HCT116 (cell line): Measurements from ENCODE around the gene CAMK1D. TPM values are rescaled to one million over a fixed set of nuclear protein-coding genes. Genes with fewer than 3 reads are reported as not detected.

Experiments used
- ATAC-seq: fragments of 200-7000 bp; cut with Tn5 transposase; 2 replicates; pipeline ENCODE4 v1.9.1; 2020; ENCODE audit warnings: mild to moderate bottlenecking, moderate library complexity
- BruUV-seq: library from RNA; stranded (reverse); fragments of 400-500 nt; replicated peaks from 2 replicates; lab custom pipeline; 2021; lab: Mats Ljungman, UMichigan
- CTCF ChIA-PET: fragments of 300-600 bp; sonication (Branson Sonifier 250); formaldehyde crosslinking; loops from one replicate; lab custom pipeline; 2021; ENCODE audit warnings: antibody characterized with exemption; lab: Charles Lee
- POLR2A ChIA-PET: fragments of 300-600, 350-600 bp; sonication (Branson Sonifier 250); formaldehyde crosslinking; loops from one replicate; lab custom pipeline; 2021; ENCODE audit warnings: antibody characterized with exemption; lab: Charles Lee
- RAD21 ChIA-PET, 2 experiments: fragments of 300-600 bp; sonication (Branson Sonifier 250); formaldehyde crosslinking; loops; one replicate each; lab custom pipeline; 2023; ENCODE audit warnings: low total read pairs in 2 of 2; ENCODE audit not compliant: uncharacterized antibody in 2 of 2, unreplicated experiment in 2 of 2, low non-redundant PET in 1 of 2; lab: Charles Lee
- DNase-seq: peaks from one replicate; pipeline ENCODE4 v3.0.0-alpha.2; 2010; ENCODE audit warnings: low read depth, low spot score
- H2AFZ ChIP-seq: fragments of 200-600 bp; shearing (Covaris generic), sonication (generic); 2 replicates; pipeline ENCODE4 v1.6.1; 2017; ENCODE audit warnings: low read depth, mixed run types, mixed read lengths, antibody characterized with exemption, low read length; ENCODE audit not compliant: poor library complexity, severe bottlenecking
- H3K27ac ChIP-seq: 2 replicates; pipeline ENCODE4 v1.5.1; 2012; ENCODE audit warnings: low read depth, low read length
- H3K27me3 ChIP-seq: fragments of 200-600 bp; sonication (generic); 2 replicates; pipeline ENCODE4 v1.6.1; 2016; ENCODE audit warnings: mixed run types, low read length, mixed read lengths; ENCODE audit not compliant: insufficient read depth
- H3K36me3 ChIP-seq, 2 experiments: fragments of 200-500 bp in 1 of 2; fragments of 200-600 bp in 1 of 2; sonication (Bioruptor generic) in 1 of 2; sonication (generic) in 1 of 2; 2 replicates each; pipeline versions ENCODE4 v1.5.1 to v1.6.1; 2014 to 2016; ENCODE audit warnings: low read length in 2 of 2, inconsistent platforms in 1 of 2, mixed read lengths in 1 of 2, mixed run types in 1 of 2; ENCODE audit not compliant: insufficient read depth in 2 of 2, control insufficient read depth in 1 of 2
- H3K4me1 ChIP-seq, 2 experiments: fragments of 200-600 bp in 1 of 2; sonication (generic) in 1 of 2; 2 replicates each; pipeline versions ENCODE4 v1.5.1 to v1.6.1; 2012 to 2017; ENCODE audit warnings: low read length in 2 of 2, inconsistent platforms in 1 of 2, mild to moderate bottlenecking in 1 of 2, mixed read lengths in 1 of 2, mixed run types in 1 of 2, moderate library complexity in 1 of 2; ENCODE audit not compliant: insufficient read depth in 2 of 2, control insufficient read depth in 1 of 2
- H3K4me2 ChIP-seq: fragments of 200-600 bp; sonication (generic); 2 replicates; pipeline ENCODE4 v1.6.1; 2017; ENCODE audit warnings: mixed run types, low read length, mixed read lengths
- H3K4me3 ChIP-seq, 2 experiments: fragments of 200-600 bp in 1 of 2; sonication (generic) in 1 of 2; replicated peaks in 1 of 2; 2 replicates each; pipeline ENCODE4 v1.5.1; 2011 to 2016; ENCODE audit warnings: low read length in 2 of 2, control low read depth in 1 of 2, low read depth in 1 of 2, mild to moderate bottlenecking in 1 of 2, mixed read lengths in 1 of 2, mixed run types in 1 of 2
- H3K79me2 ChIP-seq: fragments of 200-600 bp; sonication (generic); 2 replicates; pipeline ENCODE4 v1.6.1; 2017; ENCODE audit warnings: mild to moderate bottlenecking, mixed run types, low read length, moderate library complexity, mixed read lengths; ENCODE audit not compliant: insufficient read depth
- H3K9ac ChIP-seq: fragments of 200-600 bp; sonication (generic); 2 replicates; pipeline ENCODE4 v1.6.1; 2016; ENCODE audit warnings: low read length, mixed read lengths
- H3K9me2 ChIP-seq: fragments of 200-600 bp; sonication (generic), shearing (Covaris generic); 2 replicates; pipeline ENCODE4 v1.6.1; 2017; ENCODE audit warnings: mixed run types, mild to moderate bottlenecking, moderate library complexity; ENCODE audit not compliant: insufficient read depth
- H3K9me3 ChIP-seq, 2 experiments: fragments of 200-500 bp in 1 of 2; fragments of 200-600 bp in 1 of 2; sonication (Bioruptor generic) in 1 of 2; sonication (generic) in 1 of 2; 2 replicates each; pipeline ENCODE4 v1.6.1; 2014 to 2017; ENCODE audit warnings: low read length in 2 of 2, mixed read lengths in 2 of 2, inconsistent platforms in 1 of 2, low read depth in 1 of 2, mild to moderate bottlenecking in 1 of 2, mixed run types in 1 of 2, moderate library complexity in 1 of 2; ENCODE audit not compliant: control insufficient read depth in 1 of 2, insufficient read depth in 1 of 2
- H4K20me1 ChIP-seq: fragments of 200-600 bp; sonication (generic), shearing (Covaris generic); 2 replicates; pipeline ENCODE4 v1.6.1; 2017; ENCODE audit warnings: mixed run types, mild to moderate bottlenecking, moderate library complexity; ENCODE audit not compliant: insufficient read depth
- ATF3 ChIP-seq: IDR thresholded peaks from 2 replicates; pipeline ENCODE4 v1.6.1; 2012
- CBX3 ChIP-seq: IDR thresholded peaks from 2 replicates; pipeline ENCODE4 v1.6.1; 2012; ENCODE audit warnings: low read depth
- CTCF ChIP-seq, 3 experiments: fragments of 200-600 bp in 1 of 3; sonication (generic) in 1 of 3; IDR thresholded peaks in 2 of 3; conservative IDR thresholded peaks in 1 of 3; 2 replicates each; pipeline ENCODE4 v1.5.1; 2012 to 2017; ENCODE audit warnings: low read depth in 2 of 3, low read length in 2 of 3, antibody characterized with exemption in 1 of 3, borderline replicate concordance in 1 of 3, control low read depth in 1 of 3, mild to moderate bottlenecking in 1 of 3, mixed read lengths in 1 of 3, mixed run types in 1 of 3, moderate library complexity in 1 of 3; ENCODE audit not compliant: insufficient read depth in 1 of 3
- EGR1 ChIP-seq: IDR thresholded peaks from 2 replicates; pipeline ENCODE4 v1.6.1; 2012; ENCODE audit warnings: low read depth
- JUND ChIP-seq: IDR thresholded peaks from 2 replicates; pipeline ENCODE4 v1.6.1; 2012
- REST ChIP-seq: IDR thresholded peaks from 2 replicates; pipeline ENCODE4 v1.6.1; 2012; ENCODE audit warnings: low read depth
- SIN3A ChIP-seq: IDR thresholded peaks from 2 replicates; pipeline ENCODE4 v1.6.1; 2012; ENCODE audit warnings: low read depth
- SP1 ChIP-seq: IDR thresholded peaks from 2 replicates; pipeline ENCODE4 v1.6.1; 2012; ENCODE audit warnings: low read depth
- ZFX ChIP-seq: fragments of 450-650 bp; IDR thresholded peaks from 2 replicates; pipeline ENCODE4 v1.6.1; 2017
- intact Hi-C: fragments of 100-400 bp; cut with micrococcal nuclease; formaldehyde crosslinking; loops from 2 replicates; pipeline ENCODE4 v1.10.0; 2022
- total RNA-seq: library from RNA; stranded (reverse); gene quantifications from one replicate; pipeline ENCODE4 v1.2.1, GENCODE V29; 2021; ENCODE audit not compliant: unreplicated experiment

The CAMK1D gene
- total RNA-seq, 1 experiment from 2014 or later: 9.6 TPM

GRCh38 chr10:12812571-12812970 lies 463.2 kb downstream of the CAMK1D start:
- CTCF ChIA-PET: no interaction called here
- ATAC-seq: no peak
- POLR2A ChIA-PET: no interaction called here
- DNase-seq: no peak
- BruUV-seq: no TSS peak
- H3K27ac ChIP-seq: no peak overlapping the region
- intact Hi-C loops: no loop called here
- H3K4me2 ChIP-seq: no peak overlapping the region
- RAD21 ChIA-PET: no interaction called here
- no peak overlapping the region for H3K4me3 ChIP-seq
- H3K27me3 ChIP-seq: no peaks in the 10 kb centered on the region
- no peaks in the 10 kb centered on the region for H3K79me2 ChIP-seq
- no peaks in the 10 kb centered on the region for H3K9me2 ChIP-seq
- no peaks in the 10 kb centered on the region for H3K4me1 ChIP-seq
- no peaks in the 10 kb centered on the region for H4K20me1 ChIP-seq
- no peaks in the 10 kb centered on the region for H3K9me3 ChIP-seq
- H2AFZ ChIP-seq: no peak overlapping the region
- TF ChIP-seq CTCF (IDR thresholded peaks at IDR 0.05 in 2 of 3, conservative IDR thresholded peaks at IDR 0.05 in 1 of 3; ENCODE audit: borderline replicate concordance in 1 of 3, insufficient read depth in 1 of 3, low read depth in 2 of 3, low read length in 2 of 3) (no peak), ZFX (no peak), EGR1 (no peak), SIN3A (no peak), JUND (no peak), ATF3 (no peak), CBX3 (no peak), REST (no peak), SP1 (no peak)
- TF ChIP-seq, all 23 proteins: peak for 0
- no peaks in the 10 kb centered on the region for H3K36me3 ChIP-seq
- no peak overlapping the region for H3K9ac ChIP-seq
